Neuronal stem cell (in vitro differentiated cells): ENCODE data around the gene ZNF804B.

ENCODE experiments used
- DNase-seq: peaks from one replicate; pipeline ENCODE4 v3.0.0-alpha.2; 2013; ENCODE audit warnings: low spot score
- H2AFZ ChIP-seq: one replicate; pipeline ENCODE4 v1.6.1; 2013; ENCODE audit warnings: mild to moderate bottlenecking, low read length, inconsistent platforms
- H2AK5ac ChIP-seq: 2 replicates; pipeline ENCODE4 v1.6.1; 2013; ENCODE audit warnings: low read depth, mild to moderate bottlenecking, inconsistent platforms, low read length, moderate library complexity, mixed read lengths
- H2BK120ac ChIP-seq: 2 replicates; pipeline ENCODE4 v1.6.1; 2013; ENCODE audit warnings: low read depth, mild to moderate bottlenecking, inconsistent platforms, low read length, moderate library complexity, mixed read lengths
- H2BK12ac ChIP-seq: one replicate; pipeline ENCODE4 v1.6.1; 2013; ENCODE audit warnings: low read length, inconsistent platforms
- H2BK15ac ChIP-seq: 2 replicates; pipeline ENCODE4 v1.6.1; 2013; ENCODE audit warnings: mild to moderate bottlenecking, low read length, inconsistent platforms, mixed read lengths
- H2BK5ac ChIP-seq: one replicate; pipeline ENCODE4 v1.6.1; 2013; ENCODE audit warnings: inconsistent platforms, mild to moderate bottlenecking, low read length, moderate library complexity
- H3K14ac ChIP-seq: one replicate; pipeline ENCODE4 v1.6.1; 2013; ENCODE audit warnings: low read length, inconsistent platforms
- H3K18ac ChIP-seq: 2 replicates; pipeline ENCODE4 v1.6.1; 2013; ENCODE audit warnings: low read length, inconsistent platforms
- H3K23ac ChIP-seq: 2 replicates; pipeline ENCODE4 v1.6.1; 2013; ENCODE audit warnings: low read depth, mild to moderate bottlenecking, mixed read lengths, low read length, inconsistent platforms; ENCODE audit not compliant: poor library complexity
- H3K27ac ChIP-seq: replicated peaks from 3 replicates; pipeline ENCODE4 v1.5.1; 2013; ENCODE audit warnings: low read length, inconsistent platforms
- H3K27me3 ChIP-seq, 3 experiments: 2 replicates each; pipeline ENCODE4 v1.6.1; 2013; ENCODE audit warnings: low read length in 3 of 3, mild to moderate bottlenecking in 2 of 3, inconsistent platforms in 1 of 3, low read depth in 1 of 3, mixed read lengths in 1 of 3, moderate library complexity in 1 of 3; ENCODE audit not compliant: control insufficient read depth in 3 of 3, insufficient read depth in 3 of 3
- H3K36me3 ChIP-seq, 2 donors: replicated peaks in 1 of 2; 2 replicates each; pipeline ENCODE4 v1.6.1; 2013; ENCODE audit warnings: low read length in 2 of 2; ENCODE audit not compliant: control insufficient read depth in 2 of 2, insufficient read depth in 2 of 2
- H3K4ac ChIP-seq: 2 replicates; pipeline ENCODE4 v1.6.1; 2013; ENCODE audit warnings: inconsistent platforms, mild to moderate bottlenecking, low read length, moderate library complexity
- H3K4me1 ChIP-seq, 2 donors: 1 replicate in 1 of 2; 2 replicates in 1 of 2; pipeline ENCODE4 v1.6.1; 2013; ENCODE audit warnings: low read length in 2 of 2, low read depth in 1 of 2; ENCODE audit not compliant: control insufficient read depth in 2 of 2, insufficient read depth in 1 of 2
- H3K4me2 ChIP-seq: one replicate; pipeline ENCODE4 v1.6.1; 2013; ENCODE audit warnings: mild to moderate bottlenecking, low read length, inconsistent platforms; ENCODE audit not compliant: insufficient read depth, poor library complexity, severe bottlenecking
- H3K4me3 ChIP-seq, 2 donors: 2 replicates each; pipeline ENCODE4 v1.5.1; 2013; ENCODE audit warnings: low read length in 2 of 2, mild to moderate bottlenecking in 2 of 2, inconsistent platforms in 1 of 2, moderate library complexity in 1 of 2
- H3K79me1 ChIP-seq: one replicate; pipeline ENCODE4 v1.6.1; 2013; ENCODE audit warnings: low read depth, mild to moderate bottlenecking, inconsistent platforms, low read length, moderate library complexity
- H3K9ac ChIP-seq: one replicate; pipeline ENCODE4 v1.6.1; 2013; ENCODE audit warnings: mild to moderate bottlenecking, low read depth, low read length, inconsistent platforms; ENCODE audit not compliant: poor library complexity
- H3K9me3 ChIP-seq, 2 donors: replicated peaks in 1 of 2; 2 replicates each; pipeline versions ENCODE3 to v1.6.1; 2013; ENCODE audit warnings: low read length in 2 of 2, mild to moderate bottlenecking in 2 of 2, inconsistent platforms in 1 of 2, low read depth in 1 of 2, mixed read lengths in 1 of 2, moderate library complexity in 1 of 2; ENCODE audit not compliant: control insufficient read depth in 2 of 2, insufficient read depth in 1 of 2
- H4K8ac ChIP-seq: one replicate; pipeline ENCODE4 v1.6.1; 2013; ENCODE audit warnings: low read depth, mild to moderate bottlenecking, inconsistent platforms, low read length, moderate library complexity
- H4K91ac ChIP-seq: one replicate; pipeline ENCODE4 v1.6.1; 2013; ENCODE audit warnings: low read length, low read depth, mild to moderate bottlenecking, inconsistent platforms; ENCODE audit not compliant: poor library complexity
- WGBS, 2 donors: extraction: QIAGEN DNeasy Blood & Tissue Kit; methylation state at CpG; one replicate each; pipeline ENCODE4 v1.1.7; 2013; ENCODE audit warnings: missing lambda C conversion rate in 2 of 2, mixed read lengths in 1 of 2; ENCODE audit not compliant: insufficient read length in 2 of 2, insufficient replicate concordance in 1 of 2; ENCODE audit errors: extremely low coverage in 2 of 2; 5-methylcytosine and 5-hydroxymethylcytosine counted together

ZNF804B gene

DNA sequence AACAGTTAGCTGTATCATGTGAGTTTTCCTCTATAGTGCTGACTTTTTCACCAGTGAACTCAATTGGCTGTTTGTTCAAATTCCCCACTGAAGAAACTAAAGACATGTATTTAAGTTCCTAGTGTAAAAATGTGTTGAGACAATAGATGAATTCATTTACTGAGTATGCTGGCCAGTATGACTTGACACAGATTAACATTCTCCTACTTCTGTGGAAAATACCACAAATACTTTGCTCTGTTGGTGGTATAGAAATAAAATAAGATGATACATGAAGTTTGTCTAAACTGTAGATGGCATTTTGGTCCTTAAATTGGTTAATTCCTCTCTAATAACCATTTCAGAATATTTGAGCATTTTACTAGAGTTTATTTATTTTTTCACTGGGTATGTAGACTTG is 263.7 kb downstream of the ZNF804B start:
- no peak overlapping the region for H3K4me3 ChIP-seq
- no peaks in the 10 kb centered on the region for H3K27me3 ChIP-seq
- no peaks in the 10 kb centered on the region for H3K9me3 ChIP-seq

DNA sequence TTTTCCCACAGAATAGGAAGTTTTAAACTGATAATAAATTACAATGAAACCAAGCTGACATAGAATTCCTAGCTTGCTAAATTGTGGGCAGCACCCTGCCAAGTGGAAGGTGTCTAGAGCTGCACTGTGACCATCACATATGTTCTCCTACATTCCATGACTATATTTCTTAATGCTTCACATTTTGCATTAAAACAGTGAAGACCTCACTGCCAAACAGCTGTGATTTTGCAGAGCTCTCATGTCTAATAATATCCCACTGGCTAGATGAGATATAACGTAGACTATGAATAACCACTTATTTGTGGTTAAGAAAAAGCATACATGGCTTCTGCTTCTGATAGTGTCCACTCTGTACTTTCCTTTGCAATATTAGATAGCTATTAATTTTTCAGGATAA is 264.4 kb downstream of the ZNF804B start:
- no peak overlapping the region for H3K4me2 ChIP-seq
- H2BK5ac ChIP-seq, result no peak overlapping the region
- no CpG with 5 or more reads among the region's 1 CpG for WGBS, 2 donors
- DNase-seq, result no peak
- no peak overlapping the region for H2AFZ ChIP-seq
- H4K91ac ChIP-seq, result no peak overlapping the region
- no peak overlapping the region for H3K14ac ChIP-seq
- no peaks in the 10 kb centered on the region for H3K79me1 ChIP-seq
- H3K23ac ChIP-seq, result no peak overlapping the region
- no peak overlapping the region for H3K4me3 ChIP-seq
- no peak overlapping the region for H3K18ac ChIP-seq
- no peak overlapping the region for H2BK120ac ChIP-seq
- H3K36me3 ChIP-seq, result no peaks in the 10 kb centered on the region
- H2BK12ac ChIP-seq, result no peak overlapping the region
- no peaks in the 10 kb centered on the region for H3K4me1 ChIP-seq
- no peak overlapping the region for H3K9ac ChIP-seq
- H3K27ac ChIP-seq, result no peak overlapping the region
- H3K27me3 ChIP-seq, result no peaks in the 10 kb centered on the region
- H3K9me3 ChIP-seq, result no peaks in the 10 kb centered on the region
- H3K4ac ChIP-seq, result no peak overlapping the region
- no peak overlapping the region for H4K8ac ChIP-seq
- no peak overlapping the region for H2AK5ac ChIP-seq
- no peak overlapping the region for H2BK15ac ChIP-seq

More for the DNA sequence above, 263.7 kb downstream of the ZNF804B start:
- Histone ChIP-seq H2BK12ac (no peak overlapping the region), H3K27ac (no peak overlapping the region), H2BK5ac (no peak overlapping the region), H3K4me1 (no peaks in the 10 kb centered on the region), H3K36me3 (no peaks in the 10 kb centered on the region), H2BK15ac (no peak overlapping the region), H2BK120ac (no peak overlapping the region), H3K23ac (no peak overlapping the region), H2AK5ac (no peak overlapping the region), H3K18ac (no peak overlapping the region), H3K4ac (no peak overlapping the region), H2AFZ (no peak overlapping the region), H3K14ac (no peak overlapping the region), H3K4me2 (no peak overlapping the region), H4K91ac (no peak overlapping the region), H3K9ac (no peak overlapping the region), H4K8ac (no peak overlapping the region), H3K79me1 (no peaks in the 10 kb centered on the region)
- DNase-seq, result no peak

DNA sequence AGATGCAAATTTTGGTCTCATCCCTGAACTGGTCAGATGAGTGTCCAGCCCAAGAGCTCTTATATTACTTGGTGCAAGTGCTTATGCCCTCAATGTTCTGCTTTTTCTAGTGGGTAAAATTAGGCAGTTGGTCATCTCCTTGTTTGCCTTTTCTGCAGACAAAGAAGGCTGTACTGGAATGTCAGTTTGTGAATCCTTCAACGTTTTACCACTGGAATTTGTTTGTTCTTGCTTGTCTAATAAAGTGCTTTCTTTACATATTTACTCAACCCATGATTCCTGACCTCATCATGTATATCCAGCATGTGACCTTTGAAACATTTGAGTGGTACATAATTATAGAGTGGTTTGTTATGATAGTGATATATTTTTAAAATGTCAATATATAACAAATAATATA is 268.3 kb downstream of the ZNF804B start:
- DNase-seq, result no peak
- H3K9me3 ChIP-seq, result no peaks in the 10 kb centered on the region
- no peak overlapping the region for H3K23ac ChIP-seq
- no peak overlapping the region for H2BK5ac ChIP-seq
- H3K36me3 ChIP-seq, result no peaks in the 10 kb centered on the region
- H4K8ac ChIP-seq, result no peak overlapping the region
- WGBS, 2 donors, result no CpG with 5 or more reads among the region's 1 CpG
- no peaks in the 10 kb centered on the region for H3K79me1 ChIP-seq
- no peak overlapping the region for H3K9ac ChIP-seq
- no peak overlapping the region for H3K4ac ChIP-seq
- no peak overlapping the region for H2BK15ac ChIP-seq
- H3K4me3 ChIP-seq, result no peak overlapping the region
- no peak overlapping the region for H2BK12ac ChIP-seq
- no peak overlapping the region for H2BK120ac ChIP-seq
- no peaks in the 10 kb centered on the region for H3K27me3 ChIP-seq
- no peak overlapping the region for H3K18ac ChIP-seq
- no peak overlapping the region for H3K27ac ChIP-seq
- H4K91ac ChIP-seq, result no peak overlapping the region
- H3K14ac ChIP-seq, result no peak overlapping the region
- peaks cover 0 to 5% of the 10 kb centered on the region in 2 donors for H3K4me1 ChIP-seq
- peak overlapping the region; percentile 45 for H2AFZ ChIP-seq
- H2AK5ac ChIP-seq, result no peak overlapping the region
- H3K4me2 ChIP-seq, result no peak overlapping the region

DNA sequence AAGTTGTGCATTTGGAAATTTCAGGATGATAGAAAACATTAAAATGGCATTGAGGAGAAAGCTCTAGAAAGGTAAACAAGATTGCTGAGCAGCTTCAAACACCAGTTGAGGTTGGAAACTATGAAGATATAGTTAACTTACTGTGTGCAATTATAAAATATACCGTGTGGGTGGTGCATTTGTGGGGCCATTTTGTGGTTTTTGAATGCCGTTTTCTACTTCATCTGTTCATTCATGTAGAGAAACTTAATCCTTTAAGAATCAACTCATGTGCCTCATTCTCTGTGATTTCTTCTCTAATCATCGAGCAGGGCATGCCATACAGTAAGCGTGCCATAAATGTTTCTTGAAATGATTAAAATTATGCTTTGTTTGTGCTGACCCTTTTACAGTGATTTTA is 268.8 kb downstream of the ZNF804B start:
- WGBS, 2 donors, result no CpG with 5 or more reads among the region's 4 CpGs
- H2BK5ac ChIP-seq, result no peak overlapping the region
- no peaks in the 10 kb centered on the region for H3K27me3 ChIP-seq
- no peak overlapping the region for H3K4ac ChIP-seq
- H2BK15ac ChIP-seq, result no peak overlapping the region
- no peak overlapping the region for H3K27ac ChIP-seq
- H3K4me3 ChIP-seq, result no peak overlapping the region
- DNase-seq, result no peak
- no peak overlapping the region for H2AK5ac ChIP-seq
- no peak overlapping the region for H3K18ac ChIP-seq
- no peak overlapping the region for H3K9ac ChIP-seq
- H3K4me1 ChIP-seq, result peaks cover 0 to 5% of the 10 kb centered on the region in 2 donors
- H4K8ac ChIP-seq, result no peak overlapping the region
- no peak overlapping the region for H3K23ac ChIP-seq
- H3K79me1 ChIP-seq, result no peaks in the 10 kb centered on the region
- no peak overlapping the region for H3K4me2 ChIP-seq
- H2BK12ac ChIP-seq, result no peak overlapping the region
- no peaks in the 10 kb centered on the region for H3K36me3 ChIP-seq
- no peak overlapping the region for H3K14ac ChIP-seq
- no peak overlapping the region for H2BK120ac ChIP-seq
- no peaks in the 10 kb centered on the region for H3K9me3 ChIP-seq
- H2AFZ ChIP-seq, result no peak overlapping the region
- no peak overlapping the region for H4K91ac ChIP-seq
